Measurements from ENCODE around the gene ANKRD39. TPM values are rescaled to one million over a fixed set of nuclear protein-coding genes. Genes with fewer than 3 reads are reported as not detected.
A peak's percentile ranks its signal among the peaks of the same experiment; 100 is the strongest.

ANKRD39 gene, protein sequence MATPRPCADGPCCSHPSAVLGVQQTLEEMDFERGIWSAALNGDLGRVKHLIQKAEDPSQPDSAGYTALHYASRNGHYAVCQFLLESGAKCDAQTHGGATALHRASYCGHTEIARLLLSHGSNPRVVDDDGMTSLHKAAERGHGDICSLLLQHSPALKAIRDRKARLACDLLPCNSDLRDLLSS
- total RNA-seq (2014; rRNA removed; shearing (Covaris generic)) (17.5 and 18.3 TPM in 2 replicates), polyA plus RNA-seq (2016; fragmentation: Nextera tagmentation; extraction: Ambion mirVana) (32.0 and 33.8 TPM in 2 replicates)
- long read RNA-seq, transcript ANKRD39-201 (4 exons, 976 nt): major isoform, 23 of 24 reads
- long read RNA-seq, partial matches to known transcripts: 1 of 24 reads
- long read RNA-seq, other reads (novel, unspliced or antisense): 0 of 24 reads

DNA sequence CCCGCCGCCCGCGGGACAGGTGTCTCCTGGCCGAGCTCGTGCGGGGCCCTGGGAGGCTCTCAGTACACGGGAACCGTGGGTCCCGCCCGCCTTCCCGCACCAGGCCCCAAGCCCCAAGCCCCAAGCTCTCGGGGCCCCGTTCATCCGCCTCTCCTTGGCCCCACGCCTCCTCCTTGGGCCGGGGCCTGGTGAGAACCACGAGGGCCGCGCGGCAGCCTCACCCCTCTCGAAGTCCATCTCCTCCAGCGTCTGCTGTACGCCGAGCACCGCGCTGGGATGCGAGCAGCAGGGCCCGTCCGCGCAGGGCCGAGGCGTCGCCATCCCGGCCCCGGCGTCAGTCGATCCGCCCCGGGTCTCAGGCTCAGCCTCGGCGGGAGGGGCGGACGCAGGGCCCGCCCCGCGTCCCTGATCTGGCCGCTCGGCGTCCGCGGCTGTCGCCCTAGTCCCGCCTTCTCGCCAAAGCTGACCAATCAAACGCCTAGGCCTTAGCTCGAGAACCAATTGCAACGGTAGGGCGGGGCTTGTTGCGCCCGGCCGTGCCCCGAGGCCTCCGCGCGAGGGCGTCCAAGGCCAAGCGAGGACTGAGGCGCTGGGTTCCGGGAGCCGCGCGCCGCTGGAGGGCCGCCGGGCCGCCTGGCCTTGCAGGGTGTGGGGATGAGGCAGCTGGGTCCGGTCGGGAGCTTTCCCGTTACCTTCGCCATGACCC is at the start of gene ANKRD39:
ANKRD39 (minus strand) TSS at position 350 of the 706 bp plus-strand sequence; CDS start at position 321, 29 bp downstream.
- Histone ChIP-seq H2AFZ (peak within 1 kb of the TSS; percentile 95), H3K9me2 (ENCODE audit: insufficient read depth) (no peaks in the 10 kb centered on the region), H4K20me1 (replicated peaks; ENCODE audit: insufficient read depth) (peaks cover 6% of the 10 kb centered on the region), H3K4me2 (peak within 1 kb of the TSS; percentile 96), H3K79me2 (replicated peaks; ENCODE audit: insufficient read depth) (peaks cover 41% of the 10 kb centered on the region), H3K4me1 (ENCODE audit: insufficient read depth) (peaks cover 19% of the 10 kb centered on the region), H3K27ac (ENCODE audit: low read depth) (peak within 1 kb of the TSS; percentile 45; the same call in 1 of the 2 replicates), H3K4me3 (peak within 1 kb of the TSS; percentile 85), H3K36me3 (ENCODE audit: insufficient read depth) (peaks cover 12% of the 10 kb centered on the region), H3K27me3 (ENCODE audit: insufficient read depth) (no peaks in the 10 kb centered on the region), H3F3A (replicated peaks; ENCODE audit: low read depth) (peaks cover 17% of the 10 kb centered on the region)
- Mint-ChIP-seq H3K27ac (peak within 1 kb of the TSS; percentile 80), H3K9me3 (no peaks in the 10 kb centered on the region), H3K27me3 (ENCODE audit: insufficient read depth, low read depth, poor library complexity) (peaks cover 17% of the 10 kb centered on the region), H3K4me1 (peaks cover 21% of the 10 kb centered on the region), H3K4me3 (peak within 1 kb of the TSS; percentile 83), H3K36me3 (ENCODE audit: low read depth) (peaks cover 37% of the 10 kb centered on the region)
- TF ChIP-seq POLR2AphosphoS5 (IDR thresholded peaks at IDR 0.05; ENCODE audit: low read depth): peak; percentile 76
- TF ChIP-seq, protein P1, sequence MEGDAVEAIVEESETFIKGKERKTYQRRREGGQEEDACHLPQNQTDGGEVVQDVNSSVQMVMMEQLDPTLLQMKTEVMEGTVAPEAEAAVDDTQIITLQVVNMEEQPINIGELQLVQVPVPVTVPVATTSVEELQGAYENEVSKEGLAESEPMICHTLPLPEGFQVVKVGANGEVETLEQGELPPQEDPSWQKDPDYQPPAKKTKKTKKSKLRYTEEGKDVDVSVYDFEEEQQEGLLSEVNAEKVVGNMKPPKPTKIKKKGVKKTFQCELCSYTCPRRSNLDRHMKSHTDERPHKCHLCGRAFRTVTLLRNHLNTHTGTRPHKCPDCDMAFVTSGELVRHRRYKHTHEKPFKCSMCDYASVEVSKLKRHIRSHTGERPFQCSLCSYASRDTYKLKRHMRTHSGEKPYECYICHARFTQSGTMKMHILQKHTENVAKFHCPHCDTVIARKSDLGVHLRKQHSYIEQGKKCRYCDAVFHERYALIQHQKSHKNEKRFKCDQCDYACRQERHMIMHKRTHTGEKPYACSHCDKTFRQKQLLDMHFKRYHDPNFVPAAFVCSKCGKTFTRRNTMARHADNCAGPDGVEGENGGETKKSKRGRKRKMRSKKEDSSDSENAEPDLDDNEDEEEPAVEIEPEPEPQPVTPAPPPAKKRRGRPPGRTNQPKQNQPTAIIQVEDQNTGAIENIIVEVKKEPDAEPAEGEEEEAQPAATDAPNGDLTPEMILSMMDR (conservative IDR thresholded peaks at IDR 0.05; ENCODE audit: low read depth in 2 of 2): peak; percentile 52 to 94
- peak; percentile 75 for TF ChIP-seq CREB1 (CRISPR knock-in tag; IDR thresholded peaks at IDR 0.05; ENCODE audit: low read depth)
- TF ChIP-seq NANOG (IDR thresholded peaks at IDR 0.05; ENCODE audit: borderline replicate concordance): no peak
- peak; percentile 83 for ATAC-seq
- DNase-seq (ENCODE audit: low spot score): peak; percentile 98

DNA sequence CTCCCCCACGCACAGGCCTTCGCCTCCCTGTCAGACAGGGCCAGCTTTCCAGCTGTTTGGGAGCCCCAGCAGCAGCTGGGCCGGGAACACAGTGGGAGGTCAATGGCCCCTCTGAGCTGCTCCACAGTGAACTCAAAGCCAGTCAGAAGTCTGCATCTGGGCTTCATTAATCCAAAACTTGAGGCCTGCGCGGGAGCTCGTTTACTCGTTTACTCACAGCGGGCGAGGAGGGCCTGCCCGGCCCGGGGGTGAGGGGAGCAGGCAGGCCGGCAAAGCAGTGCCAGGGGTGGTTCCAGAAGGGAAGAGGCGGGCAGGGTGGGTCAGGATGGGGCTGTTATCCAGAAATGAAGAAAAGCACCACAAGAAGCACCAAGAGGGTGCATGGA is 48.9 kb upstream of the ANKRD39 start:
- peak overlapping the region; percentile 14; the same call in 1 of the 2 replicates for H3K27ac ChIP-seq (ENCODE audit: low read depth)
- no peaks in the 10 kb centered on the region for H3F3A ChIP-seq (replicated peaks; ENCODE audit: low read depth)
- no peaks in the 10 kb centered on the region for H3K9me2 ChIP-seq (ENCODE audit: insufficient read depth)
- peak overlapping the region; percentile 96 for H2AFZ ChIP-seq
- H3K79me2 ChIP-seq (replicated peaks; ENCODE audit: insufficient read depth): no peaks in the 10 kb centered on the region
- no peak overlapping the region for H3K4me3 ChIP-seq
- peak overlapping the region; percentile 53 for H3K4me2 ChIP-seq
- H3K27me3 ChIP-seq (ENCODE audit: insufficient read depth): no peaks in the 10 kb centered on the region
- H4K20me1 ChIP-seq (replicated peaks; ENCODE audit: insufficient read depth): no peaks in the 10 kb centered on the region
- ATAC-seq (peak; percentile 59), DNase-seq (ENCODE audit: low spot score) (peak; percentile 64)
- Mint-ChIP-seq H3K4me1 (peaks cover 28% of the 10 kb centered on the region), H3K36me3 (ENCODE audit: low read depth) (no peaks in the 10 kb centered on the region; the same call in 2 of the 3 replicates), H3K27me3 (ENCODE audit: insufficient read depth, low read depth, poor library complexity) (peaks cover 21% of the 10 kb centered on the region), H3K27ac (peak overlapping the region; percentile 90), H3K9me3 (no peaks in the 10 kb centered on the region), H3K4me3 (peak overlapping the region; percentile 51)
- H3K36me3 ChIP-seq (ENCODE audit: insufficient read depth): no peaks in the 10 kb centered on the region
- H3K4me1 ChIP-seq (ENCODE audit: insufficient read depth): peaks cover 12% of the 10 kb centered on the region
- no peak for TF ChIP-seq JUNB (IDR thresholded peaks at IDR 0.05; ENCODE audit: unreplicated experiment)
- TF ChIP-seq STAT1 (IDR thresholded peaks at IDR 0.05; ENCODE audit: unreplicated experiment): no peak
- TF ChIP-seq ZNF331 (CRISPR knock-in tag; IDR thresholded peaks at IDR 0.05; ENCODE audit: low read depth): no peak
- TF ChIP-seq, protein P1 (conservative IDR thresholded peaks at IDR 0.05; ENCODE audit: low read depth in 2 of 2): no peak
- TF ChIP-seq CREB1 (CRISPR knock-in tag; IDR thresholded peaks at IDR 0.05; ENCODE audit: low read depth): no peak
- TF ChIP-seq, protein P2, sequence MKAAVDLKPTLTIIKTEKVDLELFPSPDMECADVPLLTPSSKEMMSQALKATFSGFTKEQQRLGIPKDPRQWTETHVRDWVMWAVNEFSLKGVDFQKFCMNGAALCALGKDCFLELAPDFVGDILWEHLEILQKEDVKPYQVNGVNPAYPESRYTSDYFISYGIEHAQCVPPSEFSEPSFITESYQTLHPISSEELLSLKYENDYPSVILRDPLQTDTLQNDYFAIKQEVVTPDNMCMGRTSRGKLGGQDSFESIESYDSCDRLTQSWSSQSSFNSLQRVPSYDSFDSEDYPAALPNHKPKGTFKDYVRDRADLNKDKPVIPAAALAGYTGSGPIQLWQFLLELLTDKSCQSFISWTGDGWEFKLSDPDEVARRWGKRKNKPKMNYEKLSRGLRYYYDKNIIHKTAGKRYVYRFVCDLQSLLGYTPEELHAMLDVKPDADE (IDR thresholded peaks at IDR 0.05): no peak
- no peak for TF ChIP-seq NANOG (IDR thresholded peaks at IDR 0.05; ENCODE audit: borderline replicate concordance)
- no peak for TF ChIP-seq EZH2phosphoT487 (IDR thresholded peaks at IDR 0.05; ENCODE audit: unreplicated experiment)

Data from GM23338 (cell line).